SK-N-SH (cell line): ENCODE measurements around the gene VPS18. TPM values are rescaled to one million over a fixed set of nuclear protein-coding genes. Genes with fewer than 3 reads are reported as not detected.

Experiments used
- CTCF ChIA-PET: fragments of 300-600, 350-600 bp; formaldehyde crosslinking; extraction: SDS; loops from one replicate; lab custom pipeline; 2021; lab: Yijun Ruan, JAX
- POLR2A ChIA-PET: fragments of 350-600 bp; sonication (Branson Sonifier 250); formaldehyde crosslinking; extraction: SDS; loops from one replicate; lab custom pipeline; 2020; ENCODE audit warnings: antibody characterized with exemption, inconsistent platforms; lab: Yijun Ruan, JAX
- DNase-seq: peaks from one replicate; pipeline ENCODE4 v3.0.0; 2012
- H2AFZ ChIP-seq: fragments of 200-600 bp; sonication (generic); 2 replicates; pipeline ENCODE4 v1.8.1; 2016; ENCODE audit warnings: antibody characterized with exemption, mild to moderate bottlenecking, low read depth
- H3F3A ChIP-seq: fragments of 200-600 bp; sonication (generic); replicated peaks from 2 replicates; pipeline ENCODE3; 2016; ENCODE audit warnings: antibody characterized with exemption, mild to moderate bottlenecking; ENCODE audit not compliant: insufficient read depth
- H3K27ac ChIP-seq, 2 experiments: fragments of 200-500 bp in 1 of 2; fragments of 200-600 bp in 1 of 2; sonication (Bioruptor generic) in 1 of 2; sonication (generic), shearing (Covaris generic) in 1 of 2; 2 replicates each; pipeline versions ENCODE4 v1.5.1 to v1.6.1; 2014 to 2016; ENCODE audit warnings: low read depth in 2 of 2, inconsistent platforms in 1 of 2, low read length in 1 of 2, mild to moderate bottlenecking in 1 of 2, mixed read lengths in 1 of 2
- H3K27me3 ChIP-seq: fragments of 200-600 bp; sonication (generic), shearing (Covaris generic); 2 replicates; pipeline ENCODE4 v1.6.1; 2016; ENCODE audit warnings: mixed run types; ENCODE audit not compliant: insufficient read depth
- H3K36me3 ChIP-seq, 2 experiments: fragments of 200-500 bp in 1 of 2; fragments of 200-600 bp in 1 of 2; sonication (Bioruptor generic) in 1 of 2; sonication (generic) in 1 of 2; replicated peaks in 1 of 2; 2 replicates each; pipeline versions ENCODE3 to v1.5.1; 2014 to 2016; ENCODE audit warnings: low read length in 1 of 2, mild to moderate bottlenecking in 1 of 2; ENCODE audit not compliant: insufficient read depth in 2 of 2, control insufficient read depth in 1 of 2
- H3K4me1 ChIP-seq, 2 experiments: fragments of 200-500 bp in 1 of 2; fragments of 200-600 bp in 1 of 2; sonication (Bioruptor generic) in 1 of 2; sonication (generic), shearing (Covaris generic) in 1 of 2; 2 replicates each; pipeline versions ENCODE4 v1.5.1 to v1.6.1; 2014 to 2016; ENCODE audit warnings: low read depth in 1 of 2, low read length in 1 of 2, mixed run types in 1 of 2; ENCODE audit not compliant: insufficient read depth in 2 of 2, control insufficient read depth in 1 of 2
- H3K4me2 ChIP-seq: fragments of 200-600 bp; sonication (generic), shearing (Covaris generic); 2 replicates; pipeline ENCODE4 v1.6.1; 2017; ENCODE audit warnings: mixed run types
- H3K4me3 ChIP-seq, 2 experiments: fragments of 200-500 bp in 1 of 2; fragments of 200-600 bp in 1 of 2; sonication (Bioruptor generic) in 1 of 2; sonication (generic), shearing (Covaris generic) in 1 of 2; 2 replicates each; pipeline versions ENCODE4 v1.5.1 to v1.8.1; 2014 to 2016; ENCODE audit warnings: low read depth in 2 of 2, inconsistent platforms in 1 of 2, low read length in 1 of 2, mild to moderate bottlenecking in 1 of 2, mixed read lengths in 1 of 2, moderate library complexity in 1 of 2
- H3K79me2 ChIP-seq: fragments of 200-600 bp; sonication (generic); 2 replicates; pipeline ENCODE4 v1.8.1; 2017; ENCODE audit warnings: mild to moderate bottlenecking; ENCODE audit not compliant: insufficient read depth
- H3K9ac ChIP-seq: fragments of 200-600 bp; sonication (generic); 2 replicates; pipeline ENCODE4 v1.6.1; 2017; ENCODE audit warnings: mixed run types
- H3K9me2 ChIP-seq: fragments of 200-600 bp; sonication (generic); 2 replicates; pipeline ENCODE4 v1.6.1; 2017; ENCODE audit warnings: mixed run types
- H3K9me3 ChIP-seq: fragments of 200-600 bp; sonication (generic); 2 replicates; pipeline ENCODE4 v1.6.1; 2017; ENCODE audit warnings: mixed run types, mild to moderate bottlenecking, moderate library complexity
- H4K20me1 ChIP-seq: fragments of 200-600 bp; sonication (generic); 2 replicates; pipeline ENCODE4 v1.6.1; 2017; ENCODE audit warnings: mild to moderate bottlenecking, mixed run types; ENCODE audit not compliant: insufficient read depth
- CHD2 ChIP-seq: fragments of 150-350 bp; IDR thresholded peaks from 2 replicates; pipeline ENCODE4 v1.6.1; 2018; ENCODE audit warnings: low read length; ENCODE audit not compliant: partially characterized antibody
- CTCF ChIP-seq: fragments of 200-600 bp; sonication (generic); IDR thresholded peaks from 2 replicates; pipeline ENCODE4 v1.6.1; 2017; ENCODE audit warnings: antibody characterized with exemption, mild to moderate bottlenecking, moderate library complexity
- ELF1 ChIP-seq: IDR thresholded peaks from 2 replicates; pipeline ENCODE4 v1.4.0; 2012
- FOXJ3 ChIP-seq: sonication (generic); formaldehyde crosslinking; IDR thresholded peaks from 2 replicates; pipeline ENCODE4 v1.5.1; 2020; ENCODE audit warnings: mild to moderate bottlenecking, missing genetic modification reagents
- MXI1 ChIP-seq: IDR thresholded peaks from 2 replicates; pipeline ENCODE4 v1.6.1; 2012; ENCODE audit warnings: mild to moderate bottlenecking, low read depth, low read length, improper control_type of control experiment
- NRF1 ChIP-seq: IDR thresholded peaks from 2 replicates; pipeline ENCODE4 v1.6.1; 2012; ENCODE audit warnings: low read depth, mild to moderate bottlenecking, low read length
- PBX3 ChIP-seq: IDR thresholded peaks from 2 replicates; pipeline ENCODE4; 2012
- RCOR1 ChIP-seq: fragments of 150-350 bp; IDR thresholded peaks from 2 replicates; pipeline ENCODE4 v1.6.1; 2017; ENCODE audit warnings: antibody characterized with exemption, low read length
- RFX5 ChIP-seq: IDR thresholded peaks from 2 replicates; pipeline ENCODE4 v1.6.1; 2012; ENCODE audit warnings: mild to moderate bottlenecking, improper control_type of control experiment, low read length
- RXRA ChIP-seq: IDR thresholded peaks from 2 replicates; pipeline ENCODE4 v1.4.0; 2012; ENCODE audit warnings: low read depth, mild to moderate bottlenecking, borderline replicate concordance
- SMC3 ChIP-seq: IDR thresholded peaks from 2 replicates; pipeline ENCODE4 v1.6.1; 2012; ENCODE audit warnings: low read depth, low read length, improper control_type of control experiment
- TCF12 ChIP-seq: IDR thresholded peaks from 2 replicates; pipeline ENCODE4 v1.4.0; 2012
- USF1 ChIP-seq: IDR thresholded peaks from 2 replicates; pipeline ENCODE4 v1.4.0; 2012; ENCODE audit warnings: low read depth, borderline replicate concordance
- USF2 ChIP-seq: fragments of 150-350 bp; IDR thresholded peaks from 2 replicates; pipeline ENCODE4 v1.6.1; 2017; ENCODE audit warnings: antibody characterized with exemption, low read length, low read depth, borderline replicate concordance
- WGBS: methylation state at CpG from one replicate; pipeline ENCODE4 v1.1.6; 2017; ENCODE audit warnings: low lambda C conversion rate; 5-methylcytosine and 5-hydroxymethylcytosine counted together
- polyA plus RNA-seq, 3 experiments: library from polyadenylated mRNA; depleted of rRNA; stranded (reverse); fragments of >200 nt; gene quantifications; 2 replicates each; pipeline ENCODE4 v1.2.3, GENCODE V29; 2012

Gene VPS18
- polyA plus RNA-seq, 1 of the 3 experiments (the other 2 are of a cell fraction): 14.1 TPM

- no peak for DNase-seq
- no peaks in the 10 kb centered on the region for H3K27me3 ChIP-seq
- no peaks in the 10 kb centered on the region for H4K20me1 ChIP-seq
- no peaks in the 10 kb centered on the region for H3K79me2 ChIP-seq
- H3K9ac ChIP-seq: no peak overlapping the region
- H3K9me2 ChIP-seq: no peaks in the 10 kb centered on the region
- TF ChIP-seq USF2 (no peak), PBX3 (no peak)
- TF ChIP-seq, all 33 proteins: peak for 0
- WGBS: 82% methylated on average over 5 of the region's 6 CpGs
- no peaks in the 10 kb centered on the region for H3K9me3 ChIP-seq
- H3F3A ChIP-seq: no peaks in the 10 kb centered on the region
- ChIA-PET POLR2A (no interaction called here), CTCF (interaction anchor here (3.4 to 11.1 kb wide), 2 partner anchors 12 to 15 kb away, joined by 16 to 69 read pairs; partner anchors contain the start of gene VPS18)
- no peaks in the 10 kb centered on the region for H3K4me1 ChIP-seq
- H3K4me2 ChIP-seq: no peak overlapping the region
- H3K4me3 ChIP-seq: no peak overlapping the region
- H3K27ac ChIP-seq: no peak overlapping the region
- no peak overlapping the region for H2AFZ ChIP-seq
- H3K36me3 ChIP-seq: no peaks in the 10 kb centered on the region
Observed at GRCh38 chr15:40879609-40880008, 14.6 kb upstream of the VPS18 start.

GRCh38 chr15:40881351-40881750 is 12.9 kb upstream of the VPS18 start:
- no peak overlapping the region for H3K27ac ChIP-seq
- H3K4me1 ChIP-seq: no peaks in the 10 kb centered on the region
- no peaks in the 10 kb centered on the region for H3K9me2 ChIP-seq
- H3K79me2 ChIP-seq: no peaks in the 10 kb centered on the region
- no peaks in the 10 kb centered on the region for H3K36me3 ChIP-seq
- H3F3A ChIP-seq: no peaks in the 10 kb centered on the region
- WGBS: 88% methylated on average over 6 of the region's 6 CpGs
- CTCF ChIA-PET: interaction anchor here (0.8 to 3.4 kb wide), 6 partner anchors 8 to 49 kb away, joined by 3 to 24 read pairs (median 6); partner anchors contain the start of gene VPS18
- H3K9ac ChIP-seq: no peak overlapping the region
- POLR2A ChIA-PET: no interaction called here
- no peak for DNase-seq
- no peaks in the 10 kb centered on the region for H3K9me3 ChIP-seq
- no peak overlapping the region for H3K4me3 ChIP-seq
- no peak overlapping the region for H2AFZ ChIP-seq
- H3K4me2 ChIP-seq: no peak overlapping the region
- TF ChIP-seq RCOR1 (no peak), NRF1 (no peak), CHD2 (no peak), RXRA (no peak), FOXJ3 (CRISPR knock-in tag) (no peak), SMC3 (no peak), USF2 (no peak), USF1 (no peak), TCF12 (no peak), CTCF (no peak), ELF1 (no peak), MXI1 (no peak), RFX5 (no peak)
- TF ChIP-seq, all 33 proteins: peak for 0
- Histone ChIP-seq H3K27me3 (no peaks in the 10 kb centered on the region), H4K20me1 (no peaks in the 10 kb centered on the region)
